Dendritic cell treated with granulocyte-macrophage colony-stimulating factor and Interleukin-4, amounts not matched to agents 40 ng/mL and 50 ng/mL, for 4 days (primary cell): ENCODE measurements around the gene EFEMP2.
"Not testable (repeated sequence)": the region's sequence is repeated elsewhere in the genome, so short reads cannot be mapped to it uniquely, and the experiment has no call there.

Source experiments
- H3K27ac Mint-ChIP-seq: one replicate; pipeline ENCODE4 v1.8.0; 2022; ENCODE audit warnings: mild to moderate bottlenecking, mixed read lengths
- H3K27me3 Mint-ChIP-seq: one replicate; pipeline ENCODE4 v1.8.0; 2022; ENCODE audit warnings: mild to moderate bottlenecking, mixed read lengths
- H3K36me3 Mint-ChIP-seq: one replicate; pipeline ENCODE4 v1.8.0; 2022; ENCODE audit warnings: low read depth, mixed read lengths
- H3K4me1 Mint-ChIP-seq: one replicate; pipeline ENCODE4 v1.8.0; 2022; ENCODE audit warnings: low read depth, mixed read lengths
- H3K4me3 Mint-ChIP-seq: one replicate; pipeline ENCODE4 v1.8.0; 2022; ENCODE audit warnings: mild to moderate bottlenecking, moderate library complexity, mixed read lengths
- H3K9me3 Mint-ChIP-seq: one replicate; pipeline ENCODE4 v1.8.0; 2022; ENCODE audit warnings: mixed read lengths
- intact Hi-C: fragments of 100-400 bp; cut with micrococcal nuclease; formaldehyde crosslinking; loops from one replicate; pipeline ENCODE4 v1.15.0; 2022

Gene EFEMP2

DNA sequence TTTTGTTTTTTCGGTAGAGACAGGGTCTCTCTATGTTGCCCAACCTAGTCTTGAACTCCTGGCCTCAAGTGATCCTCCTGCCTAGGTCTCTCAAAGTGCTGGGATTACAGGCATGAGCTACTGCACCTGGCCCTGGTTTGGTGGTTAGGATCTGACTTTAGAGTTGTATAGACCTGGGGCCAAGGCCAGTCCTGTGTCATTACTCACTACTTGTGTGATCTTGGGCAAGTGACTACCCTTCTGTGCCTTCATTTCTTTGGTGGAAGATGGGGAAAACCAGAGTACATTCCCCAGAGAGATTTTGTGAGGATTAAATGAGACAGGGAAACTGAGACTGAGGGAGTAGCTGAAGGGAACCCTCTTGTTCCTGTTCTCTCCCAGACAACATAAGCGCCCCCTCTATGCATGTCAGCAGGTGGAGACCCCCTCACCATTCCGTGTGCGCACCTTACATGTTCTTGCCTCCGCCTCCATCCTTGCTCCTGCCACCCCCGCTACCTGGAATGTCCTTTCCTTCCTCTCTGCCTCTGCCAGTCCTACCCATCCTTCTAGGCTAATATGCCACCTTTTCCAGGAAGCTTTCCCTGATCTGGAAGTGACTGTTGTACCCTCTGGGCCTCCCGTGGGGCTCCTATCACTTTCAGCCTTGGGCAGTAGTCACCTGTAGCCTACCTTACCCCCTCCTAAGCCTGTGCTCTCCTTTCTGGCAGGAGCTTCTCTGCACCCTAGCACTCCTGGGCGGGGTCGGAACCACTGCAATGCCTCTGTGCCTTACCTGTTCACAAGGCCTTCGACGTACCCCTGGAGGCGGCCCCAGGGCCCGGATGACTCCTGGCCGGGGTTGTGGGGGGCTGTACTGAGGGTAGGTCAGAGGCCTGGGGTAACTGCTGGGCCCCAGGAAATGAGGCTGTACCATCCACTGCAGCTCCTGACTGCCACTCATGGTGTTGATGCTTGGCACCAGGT lies 23.7 kb upstream of the EFEMP2 start:
- intact Hi-C loops = no loop called here
- Mint-ChIP-seq H3K4me3 (no peak overlapping the region), H3K27me3 (no peaks in the 10 kb centered on the region), H3K9me3 (no peaks in the 10 kb centered on the region), H3K27ac (peak overlapping the region; percentile 23), H3K4me1 (peaks cover 57% of the 10 kb centered on the region), H3K36me3 (peaks cover 33% of the 10 kb centered on the region)

DNA sequence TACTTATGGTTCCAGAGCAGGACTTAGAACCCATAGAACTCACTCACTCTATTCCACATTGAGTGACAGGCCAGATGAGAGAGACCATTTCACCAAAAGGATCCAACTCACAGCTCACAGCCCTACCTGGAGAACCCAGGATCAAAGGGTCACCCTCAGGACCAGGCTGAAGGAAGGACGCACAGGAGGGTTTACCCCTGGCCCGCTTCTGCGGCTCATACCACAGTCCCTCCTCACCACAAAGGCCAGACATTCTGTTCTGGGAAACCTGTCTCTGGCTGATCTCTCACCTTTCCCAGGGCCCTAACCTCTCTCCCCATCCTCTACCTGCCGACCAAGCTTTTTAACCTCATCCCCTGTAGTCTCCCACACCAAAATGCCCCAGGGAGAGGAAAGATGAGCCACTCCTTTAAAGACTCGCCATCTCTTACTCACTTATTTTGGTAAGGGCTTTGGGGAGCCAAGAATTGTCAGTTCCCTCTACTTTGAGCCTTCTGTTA lies 22.9 kb upstream of the EFEMP2 start:
- Mint-ChIP-seq H3K36me3 (peaks cover 33% of the 10 kb centered on the region), H3K4me3 (no peak overlapping the region), H3K9me3 (no peaks in the 10 kb centered on the region), H3K27me3 (no peaks in the 10 kb centered on the region), H3K4me1 (peaks cover 60% of the 10 kb centered on the region), H3K27ac (peak overlapping the region; percentile 33)
- intact Hi-C loops = no loop called here

DNA sequence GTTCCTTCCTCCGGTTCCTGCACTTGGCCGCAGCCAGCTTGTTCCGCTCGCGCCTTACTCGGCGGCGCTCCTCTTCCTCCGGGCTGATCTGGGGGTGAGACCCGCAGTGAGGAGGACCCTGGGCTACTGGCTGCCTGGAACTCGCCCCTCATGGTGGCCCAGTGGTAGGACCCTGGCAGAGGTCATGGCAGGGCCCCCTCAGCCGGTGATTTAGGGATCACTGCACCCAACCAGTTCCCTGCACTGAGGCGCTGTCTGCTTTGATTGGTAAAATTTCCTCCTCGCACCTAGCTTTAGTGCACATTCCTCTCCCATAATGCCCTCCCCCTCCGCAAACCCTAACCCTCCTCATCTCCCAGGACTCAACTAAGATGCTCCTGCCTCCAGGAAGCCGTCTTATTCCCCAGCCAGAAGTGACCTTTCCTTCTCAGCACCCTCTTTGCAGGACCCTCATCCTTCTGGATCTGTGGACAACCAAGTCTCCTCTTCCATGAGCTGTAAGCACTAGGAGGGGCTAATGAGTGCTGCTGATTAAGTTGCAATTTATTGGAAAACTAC lies 21.5 kb upstream of the EFEMP2 start:
- peaks cover 27% of the 10 kb centered on the region for H3K36me3 Mint-ChIP-seq
- no peaks in the 10 kb centered on the region for H3K9me3 Mint-ChIP-seq
- peaks cover 68% of the 10 kb centered on the region for H3K4me1 Mint-ChIP-seq
- no peaks in the 10 kb centered on the region for H3K27me3 Mint-ChIP-seq
- intact Hi-C loops = no loop called here
- peak overlapping the region; percentile 99 for H3K27ac Mint-ChIP-seq
- peak overlapping the region; percentile 98 for H3K4me3 Mint-ChIP-seq

DNA sequence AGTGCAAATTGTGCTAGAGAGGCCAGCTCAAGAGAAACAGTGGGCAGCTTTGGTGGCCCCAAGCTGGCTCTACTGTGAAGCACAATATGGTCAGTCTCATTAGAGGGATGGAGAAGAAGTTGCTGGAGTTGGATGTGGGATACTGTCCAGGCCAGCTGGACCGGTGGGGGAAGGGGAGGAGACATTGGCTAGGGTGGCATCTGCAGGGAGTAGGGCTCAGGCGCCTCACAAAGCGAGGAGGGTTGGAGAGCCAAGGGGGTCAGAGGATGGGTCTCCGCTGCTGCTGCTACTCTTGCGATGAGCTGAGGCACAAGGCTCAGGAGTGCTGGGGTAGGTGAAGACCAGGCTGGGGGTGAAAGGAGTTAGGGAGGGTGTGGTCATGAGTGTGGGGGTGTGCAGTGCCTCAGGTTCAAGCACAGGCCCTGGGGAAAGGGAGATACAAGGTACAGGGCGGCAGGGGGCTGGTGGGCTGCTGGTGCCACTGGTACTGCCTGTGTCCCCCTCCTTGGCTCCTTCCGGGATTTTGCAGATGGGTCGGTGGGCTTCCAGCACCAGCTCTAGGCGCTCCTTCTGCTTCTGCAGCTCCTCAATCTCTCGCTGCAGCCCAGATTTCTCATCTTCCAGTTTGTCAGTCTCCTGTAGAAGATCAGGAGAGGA lies 20.2 kb upstream of the EFEMP2 start:
- Mint-ChIP-seq H3K4me3 (peak overlapping the region; percentile 98), H3K9me3 (no peaks in the 10 kb centered on the region), H3K4me1 (peaks cover 75% of the 10 kb centered on the region), H3K27me3 (no peaks in the 10 kb centered on the region), H3K27ac (peak overlapping the region; percentile 99), H3K36me3 (peaks cover 39% of the 10 kb centered on the region)
- intact Hi-C loops = no loop called here

DNA sequence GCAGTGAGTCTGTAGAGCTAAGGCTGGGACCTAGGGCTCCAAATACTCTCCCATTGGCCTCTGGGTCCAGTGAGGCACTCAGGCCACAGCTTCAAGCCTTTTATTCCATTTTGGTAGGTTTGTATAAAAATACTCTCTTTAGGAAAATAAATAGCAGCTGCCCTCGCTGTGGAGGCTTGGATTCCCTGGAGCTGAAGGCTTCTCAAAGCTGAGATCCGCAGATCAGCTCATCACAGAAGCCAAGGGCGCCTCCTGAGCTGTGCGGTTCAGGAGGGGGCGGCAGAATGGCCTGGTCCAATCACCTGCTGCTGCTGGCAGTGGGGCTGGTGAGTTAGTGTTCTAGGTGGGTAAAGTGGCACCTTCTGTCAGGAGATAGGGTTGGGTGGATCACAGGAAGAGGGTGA lies 19.5 kb upstream of the EFEMP2 start:
- H3K27me3 Mint-ChIP-seq, intact Hi-C loops, H3K9me3 Mint-ChIP-seq: not testable (repeated sequence)
- H3K36me3 Mint-ChIP-seq = peaks cover 45% of the 10 kb centered on the region
- H3K4me1 Mint-ChIP-seq = peaks cover 81% of the 10 kb centered on the region
- H3K27ac Mint-ChIP-seq = peak overlapping the region; percentile 99
- peak overlapping the region; percentile 98 for H3K4me3 Mint-ChIP-seq

DNA sequence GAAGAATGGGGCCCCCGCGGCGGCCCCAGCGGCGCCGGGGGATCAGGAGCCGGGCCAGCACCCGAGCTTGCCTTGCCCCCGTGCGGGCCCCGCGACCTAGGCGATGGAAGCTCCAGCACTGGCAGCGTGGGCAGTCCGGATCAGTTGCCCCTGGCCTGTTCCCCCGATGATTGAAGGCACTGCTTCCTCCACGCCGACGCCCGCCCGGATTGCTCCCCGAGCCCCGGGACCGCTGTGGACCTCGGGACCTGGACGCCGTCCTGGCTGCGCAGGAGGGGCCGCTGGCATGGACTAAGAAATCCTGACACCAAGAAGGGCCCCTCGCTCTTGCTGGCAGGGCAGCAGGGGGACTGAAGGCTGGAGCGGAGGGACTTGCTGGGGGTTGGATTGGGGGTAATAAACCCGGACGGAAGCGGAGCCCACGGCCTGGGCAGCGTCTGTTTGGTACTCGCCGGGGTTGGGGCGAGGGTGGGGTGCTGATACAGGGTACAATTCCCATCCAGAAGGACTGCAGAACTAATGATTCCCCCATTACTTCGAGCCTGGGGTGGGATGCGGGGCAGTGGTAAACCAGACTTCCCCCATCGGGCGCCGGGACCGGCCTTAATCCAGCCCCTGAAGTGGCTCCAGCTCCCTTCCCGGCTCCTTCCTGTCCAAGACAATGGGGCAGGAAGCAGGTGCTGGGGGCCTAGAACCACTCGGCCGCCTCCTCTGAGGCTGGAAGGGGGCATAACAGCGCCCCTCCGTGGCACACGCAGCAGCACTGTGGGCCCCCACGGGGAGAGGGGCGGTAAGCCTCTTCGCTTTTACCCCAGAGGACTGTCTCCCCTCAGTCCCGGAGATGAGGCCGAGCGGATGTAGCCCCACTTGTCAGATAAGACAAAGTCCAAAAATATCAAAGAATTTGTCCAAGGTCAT lies 18.9 kb upstream of the EFEMP2 start:
- intact Hi-C loops = no loop called here
- peak overlapping the region; percentile 99 for H3K27ac Mint-ChIP-seq
- H3K9me3 Mint-ChIP-seq = no peaks in the 10 kb centered on the region
- H3K4me1 Mint-ChIP-seq = peaks cover 84% of the 10 kb centered on the region
- H3K27me3 Mint-ChIP-seq = no peaks in the 10 kb centered on the region
- H3K4me3 Mint-ChIP-seq = peak overlapping the region; percentile 98
- peaks cover 48% of the 10 kb centered on the region for H3K36me3 Mint-ChIP-seq

DNA sequence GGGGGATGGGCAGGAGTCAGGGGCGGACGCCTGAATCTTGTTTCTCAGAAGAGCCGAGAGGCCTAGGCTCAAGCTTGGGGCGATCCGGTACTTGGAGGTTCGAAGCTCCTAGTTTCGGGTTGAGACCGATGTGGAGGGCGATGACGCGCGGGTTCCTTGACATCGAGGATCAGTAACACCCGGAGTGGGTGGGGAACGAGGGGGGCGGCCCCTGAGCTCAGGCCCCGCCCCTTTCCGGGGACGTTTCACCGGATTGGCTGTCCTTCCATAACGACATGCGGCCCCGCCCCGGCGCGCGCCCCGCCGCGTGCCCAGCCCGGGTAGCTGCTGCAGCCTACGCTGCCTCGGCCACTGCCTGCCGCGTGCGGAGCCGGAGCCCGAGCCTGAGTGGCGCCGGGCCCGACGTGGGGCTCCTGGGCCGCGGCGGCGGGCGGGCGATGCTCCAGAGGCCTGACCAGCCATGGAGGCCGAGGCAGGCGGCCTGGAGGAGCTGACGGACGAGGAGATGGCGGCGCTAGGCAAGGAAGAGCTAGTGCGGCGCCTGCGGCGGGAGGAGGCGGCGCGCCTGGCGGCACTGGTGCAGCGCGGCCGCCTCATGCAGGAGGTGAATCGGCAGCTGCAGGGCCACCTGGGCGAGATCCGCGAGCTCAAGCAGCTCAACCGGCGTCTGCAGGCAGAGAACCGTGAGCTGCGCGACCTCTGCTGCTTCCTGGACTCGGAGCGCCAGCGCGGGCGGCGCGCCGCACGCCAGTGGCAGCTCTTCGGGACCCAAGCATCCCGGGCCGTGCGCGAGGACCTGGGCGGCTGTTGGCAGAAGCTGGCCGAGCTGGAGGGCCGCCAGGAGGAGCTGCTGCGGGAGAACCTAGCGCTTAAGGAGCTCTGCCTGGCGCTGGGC lies 18.0 kb upstream of the EFEMP2 start, which contains the start of gene CCDC85B:
TSS of gene CCDC85B (plus strand) at position 350 of the 895 bp plus-strand sequence. CDS start at position 461, 111 bp downstream.
- intact Hi-C loops = no loop called here
- H3K27ac Mint-ChIP-seq = peak within 1 kb of the TSS; percentile 99
- H3K36me3 Mint-ChIP-seq = peaks cover 48% of the 10 kb centered on the region
- peak within 1 kb of the TSS; percentile 98 for H3K4me3 Mint-ChIP-seq
- H3K27me3 Mint-ChIP-seq = no peaks in the 10 kb centered on the region
- H3K9me3 Mint-ChIP-seq = no peaks in the 10 kb centered on the region
- peaks cover 79% of the 10 kb centered on the region for H3K4me1 Mint-ChIP-seq

DNA sequence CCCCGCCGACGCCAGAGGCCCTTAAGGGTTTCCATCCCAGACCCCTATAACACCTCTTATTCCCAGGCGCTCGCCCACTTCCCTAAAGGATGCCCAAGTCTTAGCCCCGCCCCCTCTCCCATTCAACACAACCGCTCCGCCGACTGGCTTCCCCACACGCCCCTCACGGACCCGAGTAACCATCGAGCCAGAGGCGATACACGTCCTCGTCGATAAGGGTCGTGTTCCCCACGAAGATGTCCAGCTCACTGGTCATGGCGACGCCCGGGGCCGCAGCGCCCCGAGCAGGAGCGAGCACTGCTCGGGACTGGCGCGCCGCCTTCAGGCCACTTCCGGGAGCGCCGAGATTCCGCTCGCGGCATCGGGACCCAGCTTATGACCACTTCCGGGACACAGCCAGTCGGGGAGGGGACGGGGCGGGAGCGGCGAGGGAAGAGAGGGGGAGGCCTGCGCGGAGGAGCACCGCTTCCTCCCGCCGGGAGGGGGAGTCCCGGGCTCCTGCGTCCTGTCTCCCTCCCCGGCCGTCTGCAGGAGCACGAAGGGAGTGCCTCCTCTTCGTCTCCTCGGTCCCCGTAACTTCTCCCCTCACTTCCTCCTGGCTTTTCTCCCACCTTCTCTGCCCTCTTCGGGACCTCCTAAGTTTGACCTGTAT lies 15.7 kb upstream of the EFEMP2 start, which contains the start of gene FIBP:
TSS of gene FIBP (minus strand) at position 309 of the 652 bp plus-strand sequence. CDS start at position 256, 53 bp downstream.
- H3K4me3 Mint-ChIP-seq = peak within 1 kb of the TSS; percentile 98
- H3K27me3 Mint-ChIP-seq = no peaks in the 10 kb centered on the region
- H3K4me1 Mint-ChIP-seq = peaks cover 77% of the 10 kb centered on the region
- H3K27ac Mint-ChIP-seq = peak within 1 kb of the TSS; percentile 99
- intact Hi-C loops = loop anchor here (1.0 to 2.0 kb wide), 2 partner anchors 75 to 101 kb away; no protein-coding TSS in a partner anchor
- H3K36me3 Mint-ChIP-seq = peaks cover 68% of the 10 kb centered on the region
- H3K9me3 Mint-ChIP-seq = no peaks in the 10 kb centered on the region

DNA sequence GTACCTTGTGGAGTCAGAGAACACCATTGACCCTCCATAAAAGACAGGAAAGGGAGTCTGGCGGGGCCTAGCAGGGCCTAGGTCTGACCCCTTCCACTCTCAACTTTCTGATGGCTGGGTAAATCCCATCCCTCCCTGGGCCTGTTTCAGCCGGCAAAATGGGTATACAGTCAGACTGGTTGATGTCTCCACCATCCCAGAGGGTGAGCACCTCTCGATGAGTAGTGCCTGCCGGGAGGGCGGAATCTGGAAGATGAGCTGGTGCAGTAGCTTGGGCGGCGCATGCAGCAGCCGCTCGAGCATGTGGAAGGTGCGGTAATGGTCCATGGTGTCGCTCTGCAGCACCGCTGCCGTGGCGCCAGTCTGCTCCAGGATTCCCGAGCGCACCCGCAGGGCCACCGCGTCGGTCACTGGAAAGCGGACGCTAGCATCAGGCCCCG lies 15.1 kb upstream of the EFEMP2 start:
- Mint-ChIP-seq H3K4me3 (peak overlapping the region; percentile 98), H3K36me3 (peaks cover 72% of the 10 kb centered on the region), H3K27me3 (no peaks in the 10 kb centered on the region), H3K4me1 (peaks cover 72% of the 10 kb centered on the region), H3K27ac (peak overlapping the region; percentile 99), H3K9me3 (no peaks in the 10 kb centered on the region)
- intact Hi-C loops = loop anchor here (1.0 to 2.0 kb wide), 2 partner anchors 75 to 102 kb away; no protein-coding TSS in a partner anchor

DNA sequence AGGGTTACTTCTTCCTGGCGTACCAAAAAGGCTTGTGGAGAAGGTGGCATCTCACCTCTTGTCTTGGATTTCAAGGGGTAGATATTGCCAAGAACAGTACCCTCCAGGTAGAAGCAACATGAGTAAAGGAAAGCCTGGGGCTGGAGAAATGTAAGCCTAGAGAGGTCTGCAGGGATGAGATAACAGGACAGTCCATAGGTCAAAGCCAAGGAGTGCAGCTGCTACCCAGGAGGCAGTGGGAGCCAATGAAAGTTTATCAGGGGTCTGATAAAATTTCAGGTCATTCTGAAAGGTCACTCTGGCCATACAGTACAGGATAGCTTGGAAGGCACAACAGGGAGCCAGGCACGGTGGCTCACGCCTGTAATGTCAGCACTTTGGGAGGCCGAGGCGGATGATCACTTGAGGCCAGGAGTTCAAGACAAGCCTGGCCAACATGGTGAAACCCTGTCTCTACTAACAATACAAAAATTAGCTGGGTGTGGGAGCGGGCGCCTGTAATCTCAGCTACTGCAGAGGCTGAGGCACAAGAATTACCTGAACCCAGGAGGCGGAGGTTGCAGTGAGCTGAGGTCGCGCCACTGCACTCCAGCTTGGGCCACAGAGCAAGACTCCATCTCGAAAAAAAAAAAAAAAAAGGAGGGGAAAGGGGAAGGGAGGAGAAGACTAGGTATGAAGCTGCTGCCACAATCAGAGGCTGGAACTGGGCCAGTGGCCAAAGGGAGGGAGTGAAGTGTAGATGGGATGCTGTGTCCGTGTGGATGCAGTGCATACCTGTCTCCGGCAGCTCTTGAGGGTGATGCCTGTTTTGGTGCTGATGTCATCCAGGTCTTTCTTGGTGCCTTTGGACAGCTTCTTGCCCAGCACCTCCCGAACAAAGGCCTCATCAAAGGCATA lies 14.5 kb upstream of the EFEMP2 start:
- intact Hi-C loops = no loop called here
- H3K4me1 Mint-ChIP-seq = peaks cover 65% of the 10 kb centered on the region
- peaks cover 72% of the 10 kb centered on the region for H3K36me3 Mint-ChIP-seq

More for the DNA sequence above, 14.5 kb upstream of the EFEMP2 start:
- Mint-ChIP-seq H3K27ac (peak overlapping the region; percentile 99), H3K9me3 (no peaks in the 10 kb centered on the region), H3K4me3 (peak overlapping the region; percentile 98), H3K27me3 (no peaks in the 10 kb centered on the region)
